Mammary epithelial cell (primary cell): ENCODE data around the gene SLC25A39.

Experiments
- EZH2 ChIP-seq: IDR thresholded peaks from 2 replicates; pipeline ENCODE4 v1.6.1; 2012; ENCODE audit warnings: low read length, inconsistent platforms, borderline replicate concordance
- TF ChIP-seq, protein P1 (sequence below), 2 donors: IDR thresholded peaks in 1 of 2; conservative IDR thresholded peaks in 1 of 2; 2 replicates each; pipeline ENCODE4 v1.5.1; 2011 to 2012; ENCODE audit warnings: inconsistent platforms in 2 of 2, low read length in 2 of 2, mild to moderate bottlenecking in 2 of 2, control low read depth in 1 of 2, low read depth in 1 of 2; ENCODE audit not compliant: insufficient read depth in 1 of 2; ENCODE audit errors: extremely low read depth in 1 of 2

DNA sequence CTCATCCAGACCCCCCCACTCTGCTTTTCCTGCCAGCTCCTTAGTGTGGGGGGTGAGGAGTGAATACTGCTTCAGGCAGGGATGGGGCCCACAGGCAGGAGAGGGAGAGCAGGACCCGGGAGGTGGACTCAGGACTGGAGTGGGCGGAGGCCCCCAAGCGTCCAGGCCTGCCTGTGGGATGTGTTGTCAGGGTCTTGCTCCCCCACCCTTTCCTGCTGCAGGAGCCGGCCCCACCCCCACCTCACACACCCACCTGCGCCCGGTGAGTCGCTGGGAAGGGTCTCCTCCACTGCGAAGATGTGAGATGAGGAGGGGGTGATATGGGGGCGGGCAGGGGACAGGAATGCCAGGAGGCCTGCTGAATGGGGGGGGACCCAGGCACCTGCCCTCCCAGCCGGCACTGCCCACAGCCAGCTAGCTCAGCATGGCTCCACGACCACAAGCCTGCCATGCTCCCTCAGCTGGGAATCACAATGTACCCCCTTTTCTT is 37.9 kb upstream of the SLC25A39 start:
- TF ChIP-seq, protein P1, sequence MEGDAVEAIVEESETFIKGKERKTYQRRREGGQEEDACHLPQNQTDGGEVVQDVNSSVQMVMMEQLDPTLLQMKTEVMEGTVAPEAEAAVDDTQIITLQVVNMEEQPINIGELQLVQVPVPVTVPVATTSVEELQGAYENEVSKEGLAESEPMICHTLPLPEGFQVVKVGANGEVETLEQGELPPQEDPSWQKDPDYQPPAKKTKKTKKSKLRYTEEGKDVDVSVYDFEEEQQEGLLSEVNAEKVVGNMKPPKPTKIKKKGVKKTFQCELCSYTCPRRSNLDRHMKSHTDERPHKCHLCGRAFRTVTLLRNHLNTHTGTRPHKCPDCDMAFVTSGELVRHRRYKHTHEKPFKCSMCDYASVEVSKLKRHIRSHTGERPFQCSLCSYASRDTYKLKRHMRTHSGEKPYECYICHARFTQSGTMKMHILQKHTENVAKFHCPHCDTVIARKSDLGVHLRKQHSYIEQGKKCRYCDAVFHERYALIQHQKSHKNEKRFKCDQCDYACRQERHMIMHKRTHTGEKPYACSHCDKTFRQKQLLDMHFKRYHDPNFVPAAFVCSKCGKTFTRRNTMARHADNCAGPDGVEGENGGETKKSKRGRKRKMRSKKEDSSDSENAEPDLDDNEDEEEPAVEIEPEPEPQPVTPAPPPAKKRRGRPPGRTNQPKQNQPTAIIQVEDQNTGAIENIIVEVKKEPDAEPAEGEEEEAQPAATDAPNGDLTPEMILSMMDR (conservative IDR thresholded peaks at IDR 0.05 in 1 of 2, IDR thresholded peaks at IDR 0.05 in 1 of 2; ENCODE audit: extremely low read depth in 1 of 2, insufficient read depth in 1 of 2, low read depth in 1 of 2, low read length in 2 of 2) = no peak
- TF ChIP-seq EZH2 = no peak
